ENCODE results near the gene CRELD1. TPM values are rescaled to one million over a fixed set of nuclear protein-coding genes. Genes with fewer than 3 reads are reported as not detected.
"Not testable (repeated sequence)": the region's sequence is repeated elsewhere in the genome, so short reads cannot be mapped to it uniquely, and the experiment has no call there.

Gene CRELD1
- total RNA-seq, result 10 to 100 TPM; 11.7 to 14.1 TPM

GRCh38 chr3:9933561-9934234, at the start of gene CRELD1:
Gene CRELD1, plus strand, starts transcription at chr3:9933834. Its CDS starts 605 bp downstream, at chr3:9934439.
- CTCF ChIA-PET, result interaction anchor here (0.8 to 3.5 kb wide), 15 partner anchors 8 to 182 kb away, joined by 3 to 18 read pairs (median 4); partner anchors contain the start of genes IL17RC, JAGN1 and PRRT3

GRCh38 chr3:9884555-9885165, 49.0 kb upstream of the CRELD1 start:
- POLR2A ChIA-PET, result interaction anchor here (0.5 kb wide), 1 partner anchor 39 kb away, joined by 6 read pairs; no protein-coding TSS in a partner anchor
- CTCF ChIA-PET, result interaction anchor here (1.3 kb wide), 1 partner anchor 93 kb away, joined by 3 read pairs; no protein-coding TSS in a partner anchor

More at GRCh38 chr3:9933561-9934234, at the start of gene CRELD1:
- POLR2A ChIA-PET, result interaction anchor here (0.6 to 2.0 kb wide), 11 partner anchors 11 to 164 kb away, joined by 3 to 27 read pairs (median 5); partner anchors contain the start of genes CAMK1, EMC3, IL17RE and JAGN1

- POLR2A ChIA-PET, result interaction anchor here (0.6 kb wide), 2 partner anchors 16 to 100 kb away, joined by 3 to 11 read pairs; partner anchors contain the start of gene EMC3
- CTCF ChIA-PET, result no interaction called here
These were observed 47.3 kb upstream of the CRELD1 start for GRCh38 chr3:9886328-9886727.

GRCh38 chr3:9887480-9887879, 46.2 kb upstream of the CRELD1 start:
- POLR2A ChIA-PET, result no interaction called here
- CTCF ChIA-PET, result interaction anchor here (0.6 kb wide), 1 partner anchor 365 kb away, joined by 4 read pairs; no protein-coding TSS in a partner anchor

GRCh38 chr3:9888540-9888939, 45.1 kb upstream of the CRELD1 start:
- ChIA-PET POLR2A (no interaction called here), CTCF (no interaction called here)

- POLR2A ChIA-PET, result no interaction called here
- CTCF ChIA-PET, result interaction anchor here (0.6 to 0.9 kb wide), 2 partner anchors 45 to 64 kb away, joined by 3 to 5 read pairs; no protein-coding TSS in a partner anchor
These were observed 44.2 kb upstream of the CRELD1 start for GRCh38 chr3:9889405-9889804.

- ChIA-PET POLR2A (interaction anchor here (0.5 to 2.6 kb wide), 14 partner anchors 12 to 430 kb away, joined by 3 to 27 read pairs (median 3); partner anchors contain the start of genes ARPC4, CRELD1, IL17RE and RPUSD3), CTCF (interaction anchor here (0.6 to 1.7 kb wide), 4 partner anchors 42 to 371 kb away, joined by 3 to 18 read pairs (median 3); partner anchors contain the start of genes CRELD1 and RPUSD3)
These were observed 43.2 kb upstream of the CRELD1 start, which contains the start of gene JAGN1 for GRCh38 chr3:9890249-9891071. Gene JAGN1, plus strand, starts transcription at chr3:9890610. Its CDS starts 113 bp downstream, at chr3:9890723.

- ChIA-PET POLR2A (interaction anchor here (0.6 to 2.6 kb wide), 11 partner anchors 11 to 429 kb away, joined by 3 to 27 read pairs (median 3); partner anchors contain the start of genes ARPC4, CRELD1, IL17RE and RPUSD3), CTCF (interaction anchor here (1.0 to 1.7 kb wide), 5 partner anchors 11 to 56 kb away, joined by 3 to 18 read pairs (median 3); partner anchors contain the start of genes CRELD1 and RPUSD3)
These were observed 42.5 kb upstream of the CRELD1 start for GRCh38 chr3:9891072-9891622.

- CTCF ChIA-PET, result interaction anchor here (0.5 to 0.7 kb wide), 2 partner anchors 94 to 353 kb away, joined by 3 to 4 read pairs; no protein-coding TSS in a partner anchor
- POLR2A ChIA-PET, result interaction anchor here (0.8 kb wide), 1 partner anchor 84 kb away, joined by 3 read pairs; the partner anchor contains the start of gene TTLL3
These were observed 39.9 kb upstream of the CRELD1 start for GRCh38 chr3:9893739-9894138.

- POLR2A ChIA-PET, CTCF ChIA-PET: not testable (repeated sequence)
These were observed 37.9 kb upstream of the CRELD1 start for GRCh38 chr3:9895715-9896114.

- ChIA-PET POLR2A (interaction anchor here (1.0 kb wide), 1 partner anchor 213 kb away, joined by 3 read pairs; no protein-coding TSS in a partner anchor), CTCF (interaction anchor here (0.9 kb wide), 1 partner anchor 14 kb away, joined by 4 read pairs; no protein-coding TSS in a partner anchor)
These were observed 36.8 kb upstream of the CRELD1 start for GRCh38 chr3:9896755-9897407.

GRCh38 chr3:9897408-9898372, 35.9 kb upstream of the CRELD1 start:
- ChIA-PET POLR2A (no interaction called here), CTCF (interaction anchor here (0.9 to 1.1 kb wide), 2 partner anchors 14 to 17 kb away, joined by 3 to 4 read pairs; no protein-coding TSS in a partner anchor)

- POLR2A ChIA-PET, result no interaction called here
- CTCF ChIA-PET, result interaction anchor here (1.1 kb wide), 1 partner anchor 16 kb away, joined by 3 read pairs; no protein-coding TSS in a partner anchor
These were observed 35.0 kb upstream of the CRELD1 start for GRCh38 chr3:9898467-9899241.

- ChIA-PET CTCF (no interaction called here), POLR2A (no interaction called here)
These were observed 34.3 kb upstream of the CRELD1 start for GRCh38 chr3:9899289-9899791.

GRCh38 chr3:9900965-9901415, 32.6 kb upstream of the CRELD1 start:
- POLR2A ChIA-PET, result not testable (repeated sequence)
- CTCF ChIA-PET, result interaction anchor here (0.7 kb wide), 1 partner anchor 331 kb away, joined by 4 read pairs; no protein-coding TSS in a partner anchor

Data from activated CD8-positive, alpha-beta memory T cell treated with anti-CD3 and anti-CD28 coated beads for 36 hours (primary cell).